NCI-H510A treated with DMSO at 0.1 percent for 48 hours (cell line): ENCODE measurements around the gene C22orf39.

ENCODE experiments used
- DNase-seq: peaks from one replicate; lab custom pipeline; 2025; lab: John Stamatoyannopoulos, UW

The C22orf39 gene

DNA sequence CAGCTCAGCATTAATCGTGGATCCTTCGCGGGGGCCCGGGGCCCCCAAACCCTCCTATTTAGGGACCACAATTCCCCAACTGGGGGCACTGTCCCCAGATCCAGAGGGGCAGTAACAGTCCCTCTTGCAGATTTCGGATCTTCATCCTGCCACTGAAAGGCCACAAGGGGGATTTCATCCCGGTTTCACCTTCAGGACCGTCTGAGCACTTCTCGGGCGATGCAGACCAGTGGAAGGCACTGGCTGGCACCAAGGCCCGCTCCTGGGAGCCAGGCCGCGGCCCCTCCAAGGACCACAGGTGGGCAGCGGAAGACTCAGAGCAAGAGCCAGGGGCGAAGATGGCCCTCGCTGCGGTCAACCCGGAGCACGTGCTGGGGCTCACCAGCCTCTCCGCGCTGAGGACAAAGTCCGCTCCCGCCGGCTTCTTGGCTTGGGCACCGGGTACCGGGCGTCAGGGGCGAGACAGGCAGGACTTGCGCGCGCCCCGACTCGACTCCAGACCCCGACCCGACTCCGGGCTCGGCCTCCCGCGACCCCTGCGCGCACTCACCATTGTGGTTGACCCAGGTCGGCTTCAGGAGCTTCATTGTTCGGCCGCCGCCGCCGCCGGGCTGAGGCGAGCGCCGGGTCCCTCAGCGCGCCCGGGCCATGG is 16.5 kb downstream of the C22orf39 start:
- no peak for DNase-seq

DNA sequence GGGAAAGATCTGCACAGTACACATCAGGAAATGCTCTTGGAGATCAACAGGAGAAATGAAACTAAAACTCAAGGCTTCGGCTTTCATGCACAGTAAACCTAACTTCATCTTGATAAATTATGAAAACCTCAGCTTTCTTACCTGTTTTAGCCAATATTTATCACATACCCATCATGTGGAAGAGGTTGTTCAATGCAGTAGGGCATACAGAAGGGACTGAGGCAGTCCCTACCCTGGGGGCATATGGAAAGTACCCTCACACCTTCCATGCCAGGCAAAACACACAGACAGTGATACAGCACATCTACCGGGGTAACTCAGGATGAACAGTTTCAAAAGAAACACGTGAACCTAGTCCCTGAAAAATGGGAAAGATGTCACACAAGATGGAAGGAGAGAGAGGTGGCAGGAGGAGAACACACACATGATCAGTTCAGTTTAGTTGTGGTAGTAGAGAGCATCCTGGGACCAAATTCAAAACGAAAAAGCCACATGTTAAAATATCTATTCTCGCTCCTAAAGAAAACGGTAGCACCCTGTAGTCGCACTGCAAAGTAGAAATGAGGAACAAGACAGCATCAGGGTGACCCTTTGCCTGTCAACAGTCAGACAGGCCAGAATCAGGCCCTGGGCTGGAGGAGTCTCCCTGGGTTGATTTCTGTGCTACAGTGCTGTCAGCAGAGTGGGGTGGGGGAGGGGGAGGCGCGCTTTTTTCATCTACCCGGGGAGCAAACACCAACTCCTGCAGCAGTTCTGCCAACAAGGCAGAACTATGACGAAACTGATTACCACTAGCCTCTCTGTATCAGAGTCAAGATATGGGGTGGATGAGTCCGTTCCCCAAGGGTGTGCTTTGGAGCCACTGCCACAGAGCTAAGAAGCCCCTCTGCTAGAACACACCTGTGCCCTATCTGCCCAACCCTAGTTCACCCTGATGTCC is 17.3 kb downstream of the C22orf39 start:
- no peak for DNase-seq

DNA sequence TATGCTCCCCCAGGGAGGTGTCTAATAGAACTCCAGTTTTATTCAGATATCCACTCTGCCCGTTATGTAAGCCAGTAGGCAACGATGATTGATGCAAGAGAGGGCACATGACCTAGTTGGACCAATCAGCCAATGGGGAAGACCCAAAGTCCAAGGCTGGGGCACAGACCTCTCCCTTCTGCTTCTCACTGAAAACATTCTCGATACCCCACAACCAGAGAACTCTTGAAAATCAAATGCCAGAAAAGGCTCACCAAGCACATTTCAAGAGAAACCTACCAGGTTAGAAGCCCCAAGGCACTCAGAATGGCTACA is 23.4 kb downstream of the C22orf39 start:
- no peak for DNase-seq

DNA sequence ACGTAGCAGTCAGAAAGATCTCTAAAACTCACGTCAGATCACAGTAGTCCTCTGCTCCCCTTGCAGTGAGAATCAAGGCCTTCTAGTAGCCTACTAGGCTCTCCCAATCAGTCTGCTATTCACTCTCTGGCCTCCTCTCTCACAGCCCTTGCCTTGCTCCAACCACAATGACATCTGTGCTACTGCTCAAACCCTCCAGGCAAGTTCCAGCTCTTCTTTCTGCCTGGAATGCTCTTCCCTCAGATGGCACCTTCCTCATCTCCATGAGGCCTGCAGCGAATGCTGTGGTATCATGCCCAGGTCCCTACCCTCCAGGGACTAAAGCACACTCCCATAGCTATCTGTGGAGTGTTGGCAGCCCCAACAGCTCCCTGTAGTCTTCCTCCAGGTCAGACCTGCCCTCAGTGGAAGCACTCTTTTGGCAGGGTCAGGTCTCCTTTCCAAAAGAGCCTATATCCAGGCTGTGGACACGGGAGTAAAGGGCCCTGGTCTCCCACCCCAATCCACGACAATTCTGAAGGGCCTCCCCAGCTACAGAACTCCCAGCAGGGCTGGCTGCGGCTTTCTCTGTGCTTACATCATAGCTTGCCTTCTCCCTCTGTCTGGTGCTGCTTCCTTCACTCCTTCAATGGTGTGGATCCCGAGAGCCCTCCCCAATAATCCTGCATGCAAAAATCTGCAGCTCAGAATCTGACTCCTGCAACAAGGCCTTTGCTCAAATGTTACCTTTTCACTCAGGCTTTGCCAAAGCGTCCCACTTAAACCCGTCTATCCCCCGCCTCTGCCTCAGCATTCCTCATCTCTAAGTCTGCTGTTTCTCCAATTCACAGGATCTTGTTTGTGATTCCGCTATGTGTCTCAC is 24.8 kb downstream of the C22orf39 start:
- DNase-seq = no peak

DNA sequence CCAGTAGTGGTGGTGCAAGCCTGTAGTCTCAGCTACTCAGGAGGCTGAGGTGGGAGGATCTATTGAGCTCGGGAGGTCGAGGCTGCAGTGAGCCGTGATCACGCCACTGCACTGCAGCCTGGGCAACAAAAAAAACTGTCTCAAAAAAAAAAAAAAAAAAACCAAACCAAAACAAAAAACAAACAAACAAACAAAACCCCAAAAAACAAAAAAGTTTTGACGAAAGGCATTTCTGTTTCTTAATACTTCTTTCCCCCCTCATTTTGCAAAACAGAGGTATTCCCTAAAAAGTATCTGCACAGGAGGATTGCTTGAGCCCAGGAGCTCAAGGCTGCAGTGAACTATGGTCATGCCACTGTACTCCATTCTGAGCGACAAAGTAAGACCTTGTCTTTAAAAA is 27.2 kb downstream of the C22orf39 start:
- DNase-seq = no peak

DNA sequence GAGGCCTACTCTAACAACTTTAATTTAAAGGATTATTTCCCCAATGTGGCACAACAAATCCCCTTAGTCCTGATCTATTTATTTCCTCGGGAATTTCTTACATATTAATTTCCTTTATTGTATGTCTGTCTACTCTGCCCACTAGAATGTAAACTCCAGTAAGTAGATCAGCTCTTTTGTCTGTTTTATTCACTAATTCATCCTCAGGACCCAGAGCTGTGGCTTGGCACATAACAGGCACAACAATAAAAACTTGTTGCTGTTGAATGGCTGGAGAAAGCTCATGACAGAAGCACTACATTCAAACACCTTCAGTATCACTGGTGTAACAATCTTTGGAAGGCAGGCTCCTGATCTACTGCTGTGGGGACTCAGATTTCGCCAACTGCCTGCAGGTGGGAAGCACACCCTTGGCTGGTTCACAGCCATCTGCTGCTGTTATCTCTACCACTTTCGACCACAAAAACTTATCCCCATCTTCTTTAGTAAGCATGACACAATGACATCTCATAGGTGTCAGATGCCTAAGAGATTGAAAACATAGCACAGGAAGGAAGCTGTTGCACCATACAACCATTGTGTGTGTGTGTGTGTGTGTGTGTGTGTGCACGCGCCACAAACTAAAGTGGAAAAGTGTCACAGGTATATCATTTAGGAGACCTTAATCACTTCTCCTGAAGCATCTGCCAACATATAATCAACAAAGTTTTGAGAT is 27.9 kb downstream of the C22orf39 start:
- DNase-seq = no peak

DNA sequence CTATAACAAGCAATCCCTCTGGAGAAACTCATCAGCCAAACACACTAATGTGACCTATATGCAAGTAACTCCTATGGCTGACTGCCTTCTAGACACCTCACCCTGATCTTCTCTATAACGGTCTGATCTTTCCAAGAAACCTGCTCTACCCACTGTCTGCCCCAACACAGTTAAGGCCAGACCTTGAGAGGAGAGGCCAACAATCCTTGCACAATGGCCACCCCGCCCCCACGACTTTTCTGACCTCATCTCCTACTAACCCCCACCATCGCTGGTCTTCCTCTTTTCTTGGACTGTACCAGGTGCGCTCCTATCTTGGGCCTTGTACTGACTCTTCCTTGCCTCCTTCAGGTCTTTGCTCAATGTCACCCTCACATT is 28.4 kb downstream of the C22orf39 start:
- no peak for DNase-seq

DNA sequence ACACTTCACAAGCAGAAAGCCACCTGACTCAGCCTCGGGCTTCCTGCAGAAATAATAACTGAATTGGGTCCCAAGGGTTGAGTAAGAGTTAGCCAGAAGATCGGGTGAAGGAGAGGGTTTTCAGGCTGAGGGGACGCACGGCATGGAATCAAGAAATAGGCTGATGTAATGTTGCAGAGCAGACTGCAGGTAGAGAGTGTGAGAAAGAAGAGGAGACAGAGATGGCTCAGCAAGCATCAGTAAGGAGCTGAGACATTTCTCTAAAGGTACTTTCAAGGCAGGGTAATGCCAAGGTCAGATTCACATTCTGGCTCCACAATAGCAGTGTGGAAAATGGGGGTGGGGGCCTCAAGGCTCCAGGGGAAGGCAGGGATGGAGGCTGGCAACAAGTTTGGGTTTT is 34.6 kb downstream of the C22orf39 start:
- no peak for DNase-seq

DNA sequence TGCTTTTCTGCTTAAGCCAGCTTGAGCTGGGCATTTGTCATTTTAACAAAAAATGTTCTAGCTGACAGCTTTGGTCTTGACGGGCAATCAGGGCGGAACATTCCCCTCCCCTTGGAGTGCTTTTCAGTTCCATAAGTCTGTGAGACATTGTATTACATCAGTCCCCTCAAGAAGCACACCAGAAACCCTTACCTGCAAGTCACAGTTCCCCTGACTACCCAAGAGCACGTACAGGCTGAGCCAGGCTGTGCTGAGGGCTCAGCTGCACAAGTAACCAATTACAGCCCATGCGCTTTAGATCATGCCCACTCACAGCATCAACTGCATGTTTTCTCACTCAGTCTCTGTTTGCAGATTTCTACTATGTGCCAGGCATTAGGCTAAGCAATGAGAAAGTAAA is 35.0 kb downstream of the C22orf39 start:
- no peak for DNase-seq

DNA sequence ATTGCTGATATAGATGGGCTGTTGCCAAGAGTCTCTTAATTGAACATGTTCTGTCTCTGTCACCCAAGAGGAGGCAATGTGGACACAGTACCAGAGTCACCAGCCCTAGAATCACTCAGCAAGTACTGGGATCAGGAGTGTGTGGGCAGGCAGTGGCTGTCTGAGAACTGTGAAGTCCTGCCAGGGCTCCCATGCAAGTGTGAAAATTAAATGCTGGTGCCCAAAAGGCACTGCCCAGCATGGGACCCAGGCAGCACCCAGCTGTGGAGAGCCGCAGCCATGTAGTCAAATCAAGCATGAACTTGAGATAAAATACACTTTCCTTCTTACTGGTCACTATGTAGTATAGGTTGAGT is 35.8 kb downstream of the C22orf39 start:
- DNase-seq = no peak

DNA sequence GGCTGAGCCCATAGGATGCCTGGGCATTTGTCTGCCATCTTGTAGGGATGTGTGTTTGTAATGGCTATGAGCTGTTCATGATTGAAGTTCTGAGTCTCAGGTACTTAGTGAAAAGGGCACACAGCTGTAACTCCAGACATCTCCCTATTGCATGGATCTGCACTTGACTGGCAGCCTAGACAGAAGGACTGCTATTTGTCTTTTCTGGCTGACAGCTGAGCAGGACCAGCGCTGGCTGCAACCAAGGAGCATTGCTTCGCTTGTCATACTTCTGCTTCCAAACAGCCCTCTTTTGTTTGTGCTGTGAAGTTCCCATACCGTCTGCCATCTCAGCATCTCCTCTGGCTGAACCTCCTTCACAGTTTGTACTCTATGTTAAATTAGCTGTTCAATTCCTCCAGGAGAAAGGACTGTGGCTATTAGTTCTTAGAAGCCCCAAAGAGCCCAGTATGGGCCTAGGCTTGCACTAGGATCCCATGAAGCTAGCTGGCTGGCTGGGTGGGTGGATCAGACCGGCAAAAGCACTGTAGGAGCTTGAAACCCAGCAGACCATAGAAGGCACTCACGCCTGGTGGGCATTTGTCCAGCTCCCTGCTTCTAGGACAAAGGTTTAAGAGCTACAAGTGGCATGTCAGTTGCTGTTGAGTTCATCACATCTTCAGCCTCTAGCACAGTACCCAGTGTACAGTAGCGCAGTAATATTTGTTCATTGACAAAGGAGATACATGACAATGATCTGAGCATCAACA is 36.4 kb downstream of the C22orf39 start:
- DNase-seq = no peak

DNA sequence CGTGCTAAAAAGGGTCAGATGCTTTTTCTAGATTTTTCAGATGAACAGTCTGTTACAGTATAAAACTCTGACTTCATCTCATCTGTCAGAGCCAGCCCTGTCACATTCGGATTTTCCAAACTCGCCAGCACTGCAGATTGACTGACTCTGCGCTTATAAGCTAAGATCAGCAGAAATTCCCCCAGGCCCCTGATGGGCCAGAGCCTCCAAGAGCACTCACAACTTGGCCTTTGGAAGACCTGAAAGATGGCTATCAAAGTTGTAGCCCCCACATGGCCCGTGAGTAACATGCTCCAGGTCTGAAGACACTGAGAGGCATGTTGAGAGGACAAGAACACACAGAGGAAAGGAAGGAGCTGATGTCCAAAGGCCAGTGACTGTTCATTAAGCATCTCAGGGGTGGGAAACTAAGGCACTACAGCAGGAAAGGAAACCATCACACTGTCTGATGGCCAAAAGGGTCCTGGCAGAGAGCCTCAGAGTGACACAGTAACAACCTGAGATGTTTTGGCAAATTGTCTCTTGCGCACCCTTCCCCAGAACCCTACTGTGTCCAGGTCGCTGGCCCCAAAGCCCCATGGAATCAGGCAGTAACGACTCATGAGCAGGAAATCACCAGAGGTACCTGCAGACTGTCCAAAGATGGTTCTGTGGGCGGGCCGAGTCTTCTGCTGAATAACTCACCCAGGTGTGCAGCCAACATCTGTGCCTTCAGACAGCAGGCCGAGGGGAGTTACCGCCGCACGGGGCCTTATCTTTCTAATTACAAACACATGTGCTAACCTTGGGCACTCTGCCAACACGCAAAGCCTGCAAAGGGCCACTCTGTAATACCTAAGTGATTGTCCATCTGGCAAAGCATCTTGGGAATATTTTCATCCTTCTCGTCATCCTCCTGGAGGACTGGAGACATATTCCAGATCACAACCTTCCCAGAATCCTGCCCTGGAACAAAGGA is 39.6 kb downstream of the C22orf39 start:
- DNase-seq = no peak

DNA sequence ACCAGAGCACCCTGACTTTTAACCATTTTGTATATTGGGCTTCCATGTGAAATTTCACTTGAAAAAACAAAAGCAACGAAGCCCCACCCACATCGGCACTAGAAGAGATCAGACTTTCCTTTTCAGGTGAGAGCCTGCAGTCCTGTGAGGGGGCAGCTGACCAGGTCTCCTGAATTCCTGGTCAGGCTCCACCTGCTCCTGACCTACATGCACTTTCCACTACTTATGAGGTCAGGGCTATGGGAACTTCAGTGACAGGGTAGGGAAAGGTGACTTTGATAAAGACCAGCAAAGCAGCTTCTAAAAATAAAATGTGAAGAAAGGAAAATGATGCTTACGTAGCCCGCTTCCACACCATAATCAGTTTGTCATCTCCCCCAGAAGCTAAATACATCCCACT is 40.7 kb downstream of the C22orf39 start:
- DNase-seq = no peak

DNA sequence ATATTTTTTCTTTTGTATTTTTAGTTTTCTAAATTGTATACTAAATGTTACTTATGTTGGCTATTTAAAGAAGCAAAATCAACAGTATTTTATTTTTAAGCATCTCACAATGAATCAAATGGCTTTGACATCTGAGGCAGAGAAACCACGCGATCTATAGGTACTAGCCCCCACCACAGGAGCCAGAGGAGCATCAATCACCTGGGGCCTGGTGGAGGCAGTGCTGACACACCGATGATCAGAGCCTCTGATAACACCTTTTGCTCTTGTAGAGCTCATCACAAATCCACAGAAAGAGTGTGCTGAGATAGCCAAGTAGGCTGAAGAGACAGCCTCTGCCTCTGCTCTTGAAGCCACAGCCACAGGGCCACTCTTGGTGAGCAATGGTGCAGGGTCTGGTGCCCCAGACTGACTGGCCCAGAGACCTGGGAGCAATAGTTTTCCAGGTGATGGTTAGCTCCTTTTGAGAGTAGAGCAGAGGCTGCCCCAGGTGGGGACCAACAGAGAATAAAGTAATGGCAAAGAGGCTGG is 41.2 kb downstream of the C22orf39 start:
- no peak for DNase-seq

DNA sequence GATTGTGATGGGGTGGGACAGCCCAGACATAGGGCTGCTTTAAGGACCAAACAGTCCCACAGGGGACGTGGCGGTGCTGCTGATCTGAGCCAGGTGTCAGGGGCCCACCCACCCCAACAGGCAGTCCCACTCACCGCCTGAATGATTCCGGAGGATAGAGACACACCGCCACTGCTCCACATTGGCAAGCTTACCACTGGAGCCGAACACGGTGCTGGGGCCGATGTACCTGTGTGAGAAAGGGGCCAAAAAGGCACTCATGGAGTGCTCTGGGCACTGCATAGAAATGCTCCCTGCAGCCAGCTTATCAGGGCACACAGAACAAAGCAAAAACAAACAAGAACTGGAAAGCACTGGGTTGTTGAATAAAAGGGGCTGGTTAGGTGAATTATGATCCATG is 41.9 kb downstream of the C22orf39 start:
- no peak for DNase-seq

DNA sequence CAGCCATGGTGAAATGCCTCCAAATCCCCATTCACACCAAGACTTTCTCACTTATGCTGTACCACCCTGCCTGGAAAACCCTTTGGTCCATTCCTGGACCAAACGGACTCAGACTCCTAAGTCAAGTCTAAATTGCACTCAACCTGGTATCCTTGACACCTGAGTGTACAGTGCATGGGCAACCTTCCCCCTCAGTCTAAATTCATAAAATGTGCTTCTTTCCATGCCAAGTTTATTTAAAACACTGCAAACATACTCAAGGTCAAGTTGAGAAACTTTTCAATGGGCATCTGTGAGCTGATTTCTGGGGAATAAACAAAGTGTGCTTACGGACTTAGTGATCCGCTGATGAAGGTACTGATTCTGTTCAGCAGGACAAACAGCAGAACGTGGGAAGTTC is 42.4 kb downstream of the C22orf39 start:
- DNase-seq = no peak

DNA sequence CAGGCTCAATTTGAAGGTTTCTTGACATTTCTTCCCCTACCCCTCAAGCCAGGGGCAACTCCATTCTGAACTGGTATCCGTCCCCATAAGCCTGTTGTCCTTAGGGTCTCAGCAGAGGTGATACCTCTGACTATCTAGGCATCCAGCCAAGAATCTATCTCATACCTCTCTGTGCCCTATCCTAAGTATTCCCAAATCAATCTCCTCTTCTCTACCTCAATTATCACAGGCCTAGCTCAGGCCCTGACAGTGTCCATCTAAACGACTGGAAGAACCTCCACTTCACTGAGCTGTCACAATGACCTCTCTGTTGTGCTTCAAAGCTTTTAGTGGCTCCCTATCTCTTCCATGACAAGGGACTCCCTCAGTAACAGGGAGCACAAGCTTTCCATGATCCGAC is 42.8 kb downstream of the C22orf39 start:
- DNase-seq = no peak

DNA sequence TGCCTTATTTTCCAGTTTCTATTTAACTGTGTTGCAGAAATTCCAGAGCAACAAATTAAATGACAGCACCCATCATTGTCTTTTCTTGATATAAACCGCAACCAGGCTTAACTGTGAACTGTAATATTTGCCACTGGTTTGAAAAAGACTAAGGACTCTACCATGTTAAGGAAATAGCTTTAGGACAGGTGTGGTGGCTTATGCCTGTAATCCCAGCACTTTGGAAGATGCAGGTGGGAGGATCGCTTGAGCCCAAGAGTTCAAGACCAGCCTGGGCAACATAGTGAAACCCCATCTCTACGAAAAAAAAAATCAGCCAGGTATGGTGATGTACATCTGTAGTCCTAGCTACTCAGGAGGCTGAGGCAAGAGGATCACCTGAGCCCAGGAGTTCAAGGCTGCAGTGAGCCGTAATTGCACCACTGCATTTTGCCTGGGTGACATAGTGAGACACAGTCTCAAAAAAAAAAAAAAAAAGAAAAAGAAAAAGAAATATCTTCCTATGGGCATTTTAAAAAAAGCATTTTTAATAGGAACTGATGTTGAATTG is 44.8 kb downstream of the C22orf39 start:
- DNase-seq = no peak

DNA sequence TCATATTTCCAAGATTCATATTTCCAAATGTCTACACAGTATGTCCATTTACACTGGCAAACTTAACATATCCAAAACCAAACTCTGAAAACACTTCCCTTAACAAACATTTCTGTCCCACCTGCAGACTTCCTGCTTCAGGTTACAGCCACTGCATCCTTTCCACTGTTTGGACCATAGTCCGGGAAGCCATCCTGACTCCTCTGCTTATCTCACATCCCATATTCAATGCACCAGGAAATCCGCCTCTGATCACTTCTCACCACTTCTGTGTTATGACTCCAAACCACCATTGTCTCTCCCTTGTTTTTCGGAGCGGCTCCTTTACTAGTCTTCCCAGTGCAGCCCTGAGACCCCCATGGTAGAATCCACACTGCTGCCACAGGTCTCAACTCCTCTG is 46.0 kb downstream of the C22orf39 start:
- no peak for DNase-seq

DNA sequence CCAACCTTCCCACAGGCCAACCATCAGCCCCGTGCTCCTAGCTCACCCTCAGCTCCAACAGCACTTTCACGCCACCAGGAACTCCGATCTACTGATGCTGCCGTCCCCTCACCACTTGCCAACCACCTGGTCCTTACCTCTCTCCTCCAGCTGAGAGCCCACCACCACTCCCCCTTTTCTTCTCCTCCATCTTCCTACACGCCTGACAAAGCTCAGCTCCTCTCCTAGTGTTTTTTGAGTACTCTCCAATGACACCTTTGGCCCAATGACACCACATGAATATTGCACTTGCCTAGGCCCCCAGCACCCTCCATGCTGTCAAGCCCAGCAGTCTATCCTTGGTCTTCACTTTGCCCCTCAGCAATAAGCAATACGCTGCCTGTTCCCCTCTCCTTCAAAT is 46.6 kb downstream of the C22orf39 start:
- no peak for DNase-seq
